Lower lobe of right lung (tissue), 2 donors: ENCODE data around the gene PPP1R15A. TPM values are rescaled to one million over a fixed set of nuclear protein-coding genes. Genes with fewer than 3 reads are reported as not detected.
"Not testable (repeated sequence)": the region's sequence is repeated elsewhere in the genome, so short reads cannot be mapped to it uniquely, and the experiment has no call there.

Experiments used
- ATAC-seq, 2 donors: fragments of 200-7000 bp; cut with Tn5 transposase; one replicate each; pipeline ENCODE4 v1.9.1; 2020 to 2022; ENCODE audit warnings: mild to moderate bottlenecking in 2 of 2, moderate library complexity in 2 of 2
- DNase-seq: peaks from one replicate; pipeline ENCODE4 v3.0.0-alpha.2; 2020
- H3K27ac ChIP-seq: fragments of 200-600 bp; one replicate; pipeline ENCODE4 v1.8.0; 2022
- H3K27me3 ChIP-seq: fragments of 200-600 bp; one replicate; pipeline ENCODE4 v1.8.0; 2022; ENCODE audit warnings: low read depth
- H3K36me3 ChIP-seq: fragments of 200-600 bp; one replicate; pipeline ENCODE4 v1.8.0; 2022; ENCODE audit warnings: mild to moderate bottlenecking
- H3K4me1 ChIP-seq: fragments of 200-600 bp; one replicate; pipeline ENCODE4 v1.8.0; 2022
- H3K4me3 ChIP-seq: fragments of 200-600 bp; one replicate; pipeline ENCODE4 v1.8.0; 2022; ENCODE audit warnings: mild to moderate bottlenecking
- H3K9me3 ChIP-seq: fragments of 200-600 bp; one replicate; pipeline ENCODE4 v1.8.0; 2022
- intact Hi-C: fragments of 100-400 bp; cut with DNase I; formaldehyde crosslinking; loops from one replicate; pipeline ENCODE4 v1.11.0; 2022
- total RNA-seq: library from RNA; stranded (reverse); fragmentation: NEBNext Ultra II Directional; extraction: Animal tissue kit (Norgen Biotek cat#: 25700); gene quantifications from one replicate; pipeline ENCODE4 v1.2.1, GENCODE V29; 2021
- TF ChIP-seq, protein P1 (sequence below): fragments of 200-600 bp; IDR thresholded peaks from one replicate; pipeline ENCODE4 v1.8.0; 2022; ENCODE audit warnings: antibody characterized with exemption, mild to moderate bottlenecking
- donor health status: DM: no; HTN: yes; CAD: no; lungs with severe emphysema.

PPP1R15A gene
- total RNA-seq, 1 donor from 2014 or later = 80.4 TPM

- Histone ChIP-seq H3K27me3 (no peaks in the 10 kb centered on the region), H3K9me3 (no peaks in the 10 kb centered on the region), H3K27ac (peak overlapping the region; percentile 58), H3K36me3 (peaks cover 56% of the 10 kb centered on the region), H3K4me1 (peaks cover 68% of the 10 kb centered on the region), H3K4me3 (no peak overlapping the region)
- peak; percentile 66 for DNase-seq
- peak; percentile 33 to 54 for ATAC-seq
- intact Hi-C loops = no loop called here
- TF ChIP-seq, protein P1, sequence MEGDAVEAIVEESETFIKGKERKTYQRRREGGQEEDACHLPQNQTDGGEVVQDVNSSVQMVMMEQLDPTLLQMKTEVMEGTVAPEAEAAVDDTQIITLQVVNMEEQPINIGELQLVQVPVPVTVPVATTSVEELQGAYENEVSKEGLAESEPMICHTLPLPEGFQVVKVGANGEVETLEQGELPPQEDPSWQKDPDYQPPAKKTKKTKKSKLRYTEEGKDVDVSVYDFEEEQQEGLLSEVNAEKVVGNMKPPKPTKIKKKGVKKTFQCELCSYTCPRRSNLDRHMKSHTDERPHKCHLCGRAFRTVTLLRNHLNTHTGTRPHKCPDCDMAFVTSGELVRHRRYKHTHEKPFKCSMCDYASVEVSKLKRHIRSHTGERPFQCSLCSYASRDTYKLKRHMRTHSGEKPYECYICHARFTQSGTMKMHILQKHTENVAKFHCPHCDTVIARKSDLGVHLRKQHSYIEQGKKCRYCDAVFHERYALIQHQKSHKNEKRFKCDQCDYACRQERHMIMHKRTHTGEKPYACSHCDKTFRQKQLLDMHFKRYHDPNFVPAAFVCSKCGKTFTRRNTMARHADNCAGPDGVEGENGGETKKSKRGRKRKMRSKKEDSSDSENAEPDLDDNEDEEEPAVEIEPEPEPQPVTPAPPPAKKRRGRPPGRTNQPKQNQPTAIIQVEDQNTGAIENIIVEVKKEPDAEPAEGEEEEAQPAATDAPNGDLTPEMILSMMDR = no peak
Measured at GRCh38 chr19:48878196-48879024, 6.2 kb downstream of the PPP1R15A start.

DNA sequence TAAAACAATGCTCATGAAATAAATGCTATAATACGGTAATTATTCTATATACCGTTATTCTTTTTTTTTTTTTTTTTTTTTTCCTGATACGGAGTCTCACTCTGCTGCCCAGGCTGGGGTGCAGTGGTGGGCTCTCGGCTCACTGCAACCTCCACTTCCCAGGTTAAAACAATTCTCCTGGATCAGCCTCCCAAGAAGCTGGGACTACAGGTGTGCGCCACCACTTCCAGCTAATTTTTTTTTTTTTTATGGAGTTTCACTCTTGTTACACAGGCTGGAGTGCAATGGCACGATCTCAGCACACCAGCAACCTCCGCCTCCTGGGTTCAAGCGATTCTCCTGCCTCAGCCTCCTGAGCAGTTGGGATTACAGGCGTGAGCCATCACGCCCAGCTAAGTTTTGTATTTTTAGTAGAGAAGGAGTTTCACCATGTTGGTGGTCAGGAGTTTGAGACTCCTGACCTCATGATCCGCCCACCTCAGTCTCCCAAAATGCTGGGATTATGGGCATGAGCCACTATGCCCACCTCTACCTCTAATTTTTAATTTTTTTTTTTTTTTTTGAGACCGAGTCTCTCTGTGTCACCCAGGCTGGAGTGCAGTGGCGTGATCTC, 6.9 kb downstream of the PPP1R15A start:
- H3K4me1 ChIP-seq = peaks cover 61% of the 10 kb centered on the region
- peak overlapping the region; percentile 58 for H3K27ac ChIP-seq
- ATAC-seq (no peak), DNase-seq (no peak)
- H3K27me3 ChIP-seq = no peaks in the 10 kb centered on the region
- no peak overlapping the region for H3K4me3 ChIP-seq
- H3K9me3 ChIP-seq = no peaks in the 10 kb centered on the region
- H3K36me3 ChIP-seq = peaks cover 49% of the 10 kb centered on the region
- TF ChIP-seq, protein P1 = no peak
- intact Hi-C loops = no loop called here

GRCh38 chr19:48879696-48880095, 7.5 kb downstream of the PPP1R15A start:
- H3K27ac ChIP-seq = peak overlapping the region; percentile 58
- H3K36me3 ChIP-seq = peaks cover 43% of the 10 kb centered on the region
- H3K4me3 ChIP-seq, H3K9me3 ChIP-seq, DNase-seq, intact Hi-C loops, H3K27me3 ChIP-seq, ATAC-seq: not testable (repeated sequence)
- peaks cover 55% of the 10 kb centered on the region for H3K4me1 ChIP-seq

DNA sequence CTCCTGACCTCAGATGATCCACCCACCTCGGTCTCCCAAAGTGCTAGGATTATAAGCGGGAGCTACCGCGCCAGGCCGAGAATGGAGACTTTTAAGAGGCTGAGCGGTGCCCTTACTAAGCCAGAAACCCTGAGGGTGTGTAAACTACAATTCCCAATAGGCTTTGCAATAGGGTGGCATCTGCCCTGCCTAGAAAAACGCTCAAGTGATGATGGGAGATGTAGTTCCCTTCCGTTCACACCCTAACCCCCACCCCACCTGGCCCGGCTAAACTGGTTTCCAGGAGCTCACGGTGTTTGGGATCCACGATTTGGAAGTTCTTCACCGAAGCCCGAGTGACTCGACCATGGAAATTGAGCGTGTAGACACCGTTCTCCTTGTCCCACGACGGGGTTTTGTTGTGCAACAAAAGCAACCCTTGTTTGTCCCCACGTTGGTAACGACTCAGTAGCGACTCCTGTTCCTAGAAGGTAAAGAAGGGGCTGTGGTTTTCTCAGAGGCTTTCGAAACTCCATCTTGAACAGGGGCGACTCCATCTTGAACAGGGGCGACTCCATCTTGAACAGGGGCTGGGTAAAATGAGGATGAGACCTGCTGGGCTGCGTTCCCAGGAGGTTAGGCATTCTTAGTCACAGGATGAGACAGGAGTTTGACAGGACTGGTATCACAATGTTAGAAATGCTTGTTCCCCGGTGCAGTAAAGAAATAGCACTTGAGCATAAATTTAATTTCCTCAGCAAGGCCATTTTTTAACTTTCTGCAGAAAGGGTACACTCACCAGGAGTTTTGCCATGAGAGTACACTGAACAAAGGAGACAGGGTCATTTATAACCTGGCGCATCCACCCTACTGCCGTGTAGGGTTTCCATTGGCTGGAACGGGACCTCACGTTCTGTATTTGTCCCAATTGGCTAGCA, 9.8 kb downstream of the PPP1R15A start:
- ATAC-seq = peak; percentile 41 to 65
- TF ChIP-seq, protein P1 = no peak
- Histone ChIP-seq H3K9me3 (no peaks in the 10 kb centered on the region), H3K27ac (peak overlapping the region; percentile 36), H3K27me3 (no peaks in the 10 kb centered on the region), H3K4me3 (no peak overlapping the region), H3K4me1 (peaks cover 32% of the 10 kb centered on the region), H3K36me3 (peaks cover 20% of the 10 kb centered on the region)
- no peak for DNase-seq
- intact Hi-C loops = no loop called here

DNA sequence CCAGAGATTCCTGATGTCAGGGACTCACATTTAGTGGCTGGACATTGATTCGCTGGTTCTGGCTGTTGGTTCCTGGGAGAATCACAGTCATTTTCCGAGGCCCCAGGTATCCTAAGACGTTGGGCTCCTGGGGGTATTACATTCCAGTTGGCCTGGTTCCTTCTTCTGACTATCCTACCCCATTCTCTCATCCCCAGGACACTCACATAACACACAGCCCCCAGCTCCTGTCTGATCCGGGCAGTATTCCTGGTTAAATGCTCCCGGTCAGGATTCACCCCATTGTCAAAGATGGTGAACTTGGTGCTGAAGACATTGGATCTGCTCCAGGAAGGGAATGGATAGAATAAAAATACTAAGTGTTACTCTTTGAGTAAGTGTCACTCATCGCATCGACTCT, 11.5 kb downstream of the PPP1R15A start:
- ATAC-seq (no peak), DNase-seq (no peak)
- Histone ChIP-seq H3K36me3 (peaks cover 6% of the 10 kb centered on the region), H3K9me3 (no peaks in the 10 kb centered on the region), H3K27ac (no peak overlapping the region), H3K4me1 (peaks cover 16% of the 10 kb centered on the region), H3K27me3 (no peaks in the 10 kb centered on the region), H3K4me3 (no peak overlapping the region)
- intact Hi-C loops = no loop called here
- TF ChIP-seq, protein P1 = no peak
